IMR-90 (cell line): Measurements from ENCODE around the gene GSTO1. TPM values are rescaled to one million over a fixed set of nuclear protein-coding genes. Genes with fewer than 3 reads are reported as not detected.

Experiments used
- ATAC-seq: fragments of 200-7000 bp; cut with Tn5 transposase; 2 replicates; pipeline ENCODE4 v1.9.1; 2020; ENCODE audit warnings: low read depth, mild to moderate bottlenecking, moderate library complexity
- BruUV-seq: library from RNA; stranded (reverse); fragments of 400-500 nt; replicated peaks from 2 replicates; lab custom pipeline; 2021; lab: Mats Ljungman, UMichigan
- CTCF ChIA-PET: fragments of 300-600 bp; formaldehyde crosslinking; extraction: SDS; loops from one replicate; lab custom pipeline; 2021; ENCODE audit warnings: antibody characterized with exemption; lab: Yijun Ruan, JAX
- POLR2A ChIA-PET: fragments of 300-600 bp; sonication (Branson Sonifier 250); formaldehyde crosslinking; loops from one replicate; lab custom pipeline; 2022; ENCODE audit warnings: antibody characterized with exemption; ENCODE audit not compliant: unreplicated experiment; lab: Charles Lee
- DNase-seq: peaks from one replicate; pipeline ENCODE4 v3.0.0; 2013
- H2AFZ ChIP-seq: replicated peaks from 2 replicates; pipeline ENCODE3; 2013; ENCODE audit warnings: low read length, mild to moderate bottlenecking; ENCODE audit not compliant: poor library complexity
- H2AK5ac ChIP-seq: 2 replicates; pipeline ENCODE4 v1.6.1; 2013; ENCODE audit warnings: low read depth, low read length, inconsistent platforms
- H2AK9ac ChIP-seq: replicated peaks from 2 replicates; pipeline ENCODE3; 2013; ENCODE audit warnings: mild to moderate bottlenecking, low read depth, low read length, moderate library complexity; ENCODE audit not compliant: poor library complexity
- H2BK120ac ChIP-seq: 2 replicates; pipeline ENCODE4 v1.6.1; 2013; ENCODE audit warnings: low read depth, low read length, inconsistent platforms
- H2BK15ac ChIP-seq: 3 replicates; pipeline ENCODE4 v1.6.1; 2013; ENCODE audit warnings: low read depth, low read length, inconsistent platforms
- H2BK20ac ChIP-seq: 2 replicates; pipeline ENCODE4 v1.6.1; 2013; ENCODE audit warnings: low read depth, mild to moderate bottlenecking, inconsistent platforms, low read length, moderate library complexity
- H2BK5ac ChIP-seq: 2 replicates; pipeline ENCODE4 v1.6.1; 2013; ENCODE audit warnings: mild to moderate bottlenecking, low read depth, low read length, inconsistent platforms; ENCODE audit not compliant: poor library complexity, severe bottlenecking
- H3K14ac ChIP-seq: replicated peaks from 2 replicates; pipeline ENCODE4 v1.6.1; 2013; ENCODE audit warnings: low read depth, low read length, inconsistent platforms
- H3K18ac ChIP-seq: 2 replicates; pipeline ENCODE4 v1.6.1; 2013; ENCODE audit warnings: low read depth, low read length, control low read depth
- H3K23ac ChIP-seq: 2 replicates; pipeline ENCODE4 v1.6.1; 2013; ENCODE audit warnings: low read depth, low read length, inconsistent platforms
- H3K27ac ChIP-seq: 2 replicates; pipeline ENCODE4 v1.5.1; 2013; ENCODE audit warnings: mild to moderate bottlenecking, control low read depth, low read length; ENCODE audit not compliant: insufficient read depth
- H3K27me3 ChIP-seq: 2 replicates; pipeline ENCODE4 v1.6.1; 2013; ENCODE audit warnings: low read length; ENCODE audit not compliant: control insufficient read depth, insufficient read depth
- H3K36me3 ChIP-seq: 2 replicates; pipeline ENCODE4 v1.6.1; 2013; ENCODE audit warnings: low read length, mixed read lengths; ENCODE audit not compliant: control insufficient read depth, insufficient read depth
- H3K4ac ChIP-seq: 2 replicates; pipeline ENCODE4 v1.6.1; 2013; ENCODE audit warnings: low read depth, low read length, inconsistent platforms
- H3K4me1 ChIP-seq: 2 replicates; pipeline ENCODE4 v1.6.1; 2013; ENCODE audit warnings: low read length, mixed read lengths; ENCODE audit not compliant: control insufficient read depth, insufficient read depth
- H3K4me2 ChIP-seq: 2 replicates; pipeline ENCODE4 v1.6.1; 2013; ENCODE audit warnings: low read depth, mild to moderate bottlenecking, control low read depth, low read length, moderate library complexity
- H3K4me3 ChIP-seq: 2 replicates; pipeline ENCODE4 v1.5.1; 2013; ENCODE audit warnings: low read depth, mild to moderate bottlenecking, control low read depth, low read length, moderate library complexity; ENCODE audit not compliant: insufficient read depth
- H3K56ac ChIP-seq: 2 replicates; pipeline ENCODE4 v1.6.1; 2013; ENCODE audit warnings: low read length, inconsistent platforms; ENCODE audit not compliant: insufficient read depth; ENCODE audit errors: extremely low read depth
- H3K79me1 ChIP-seq, 2 experiments: 2 replicates each; pipeline ENCODE4 v1.6.1; 2013; ENCODE audit warnings: low read length in 2 of 2, inconsistent platforms in 1 of 2, low read depth in 1 of 2
- H3K9ac ChIP-seq: 2 replicates; pipeline ENCODE4 v1.6.1; 2013; ENCODE audit warnings: low read depth, low read length, control low read depth
- H3K9me1 ChIP-seq: 2 replicates; pipeline ENCODE4 v1.6.1; 2013; ENCODE audit warnings: low read length, inconsistent platforms; ENCODE audit not compliant: insufficient read depth
- H3K9me3 ChIP-seq: 2 replicates; pipeline ENCODE4 v1.6.1; 2013; ENCODE audit warnings: low read length; ENCODE audit not compliant: control insufficient read depth, insufficient read depth
- H4K20me1 ChIP-seq: 2 replicates; pipeline ENCODE4 v1.6.1; 2013; ENCODE audit warnings: low read length, inconsistent platforms; ENCODE audit not compliant: insufficient read depth
- H4K5ac ChIP-seq: 2 replicates; pipeline ENCODE4 v1.6.1; 2013; ENCODE audit warnings: mild to moderate bottlenecking, low read depth, low read length, control low read depth
- H4K8ac ChIP-seq, 2 experiments: 2 replicates each; pipeline ENCODE4 v1.6.1; 2013; ENCODE audit warnings: low read depth in 2 of 2, low read length in 2 of 2, control low read depth in 1 of 2, inconsistent platforms in 1 of 2
- H4K91ac ChIP-seq: 2 replicates; pipeline ENCODE4 v1.6.1; 2013; ENCODE audit warnings: low read depth, low read length, inconsistent platforms; ENCODE audit not compliant: insufficient read depth
- BHLHE40 ChIP-seq: fragments of 150-350 bp; IDR thresholded peaks from 2 replicates; pipeline ENCODE4 v1.6.1; 2016; ENCODE audit warnings: mild to moderate bottlenecking, low read depth, low read length
- CEBPB ChIP-seq: IDR thresholded peaks from 2 replicates; pipeline ENCODE4 v1.6.1; 2012; ENCODE audit warnings: low read depth, low read length, improper control_type of control experiment
- CTCF ChIP-seq: conservative IDR thresholded peaks from 2 replicates; pipeline ENCODE4 v1.5.1; 2012; ENCODE audit warnings: mild to moderate bottlenecking, low read depth, low read length, improper control_type of control experiment
- FOS ChIP-seq: fragments of 150-350 bp; IDR thresholded peaks from 2 replicates; pipeline ENCODE4 v1.6.1; 2016; ENCODE audit warnings: low read depth, low read length
- MAFK ChIP-seq: IDR thresholded peaks from 2 replicates; pipeline ENCODE4 v1.6.1; 2012; ENCODE audit warnings: low read depth, low read length, improper control_type of control experiment
- MAZ ChIP-seq: IDR thresholded peaks from 2 replicates; pipeline ENCODE4 v1.6.1; 2012; ENCODE audit warnings: low read depth, mild to moderate bottlenecking, low read length, improper control_type of control experiment, moderate library complexity, borderline replicate concordance
- MXI1 ChIP-seq: IDR thresholded peaks from 2 replicates; pipeline ENCODE4 v1.6.1; 2012; ENCODE audit warnings: low read depth, mild to moderate bottlenecking, low read length, moderate library complexity, borderline replicate concordance
- NFE2L2 ChIP-seq: fragments of 150-350 bp; IDR thresholded peaks from 2 replicates; pipeline ENCODE4 v1.6.1; 2016; ENCODE audit warnings: low read depth, mild to moderate bottlenecking, low read length
- POLR2A ChIP-seq: IDR thresholded peaks from 2 replicates; pipeline ENCODE4 v1.6.1; 2012; ENCODE audit warnings: mild to moderate bottlenecking, low read depth, low read length
- RAD21 ChIP-seq: IDR thresholded peaks from 2 replicates; pipeline ENCODE4 v1.6.1; 2012; ENCODE audit warnings: low read length, improper control_type of control experiment
- RCOR1 ChIP-seq: IDR thresholded peaks from 2 replicates; pipeline ENCODE4 v1.6.1; 2012; ENCODE audit warnings: mild to moderate bottlenecking, low read length, improper control_type of control experiment; ENCODE audit not compliant: insufficient replicate concordance
- RFX5 ChIP-seq: IDR thresholded peaks from 2 replicates; pipeline ENCODE4 v1.8.0; 2012; ENCODE audit warnings: low read depth, mild to moderate bottlenecking, low read length, moderate library complexity
- SMC3 ChIP-seq: fragments of 150-350 bp; IDR thresholded peaks from 2 replicates; pipeline ENCODE4 v1.6.1; 2016; ENCODE audit warnings: low read depth, mild to moderate bottlenecking, antibody characterized with exemption, low read length, moderate library complexity
- USF2 ChIP-seq: fragments of 150-350 bp; IDR thresholded peaks from 2 replicates; pipeline ENCODE4 v1.6.1; 2017; ENCODE audit warnings: mild to moderate bottlenecking, antibody characterized with exemption, low read length, low read depth
- WGBS, 2 experiments: methylation state at CpG; one replicate each; pipeline versions ENCODE4 v1.1.5 to v1.1.7; 2013; ENCODE audit warnings: missing lambda C conversion rate in 2 of 2; ENCODE audit not compliant: insufficient read length in 1 of 2; ENCODE audit errors: extremely low coverage in 2 of 2; 5-methylcytosine and 5-hydroxymethylcytosine counted together
- dilution Hi-C: fragments of 300-500 bp; cut with HindIII; formaldehyde crosslinking; loops from one replicate; pipeline ENCODE4 v1.14.3; 2018; ENCODE audit warnings: low sequenced_read_pairs; ENCODE audit not compliant: unreplicated experiment
- in situ Hi-C: fragments of 300-500 bp; cut with MboI; formaldehyde crosslinking; loops from 3 replicates; pipeline ENCODE4 v1.14.3; 2019; ENCODE audit warnings: low sequenced_read_pairs, inconsistent platforms, mixed read lengths
- intact Hi-C: fragments of 100-400 bp; cut with micrococcal nuclease; formaldehyde crosslinking; loops from 2 replicates; pipeline ENCODE4 v1.10.0; 2022
- polyA plus RNA-seq, 3 experiments: library from polyadenylated mRNA; depleted of rRNA; stranded (reverse); fragments of >200 nt; gene quantifications; 2 replicates each; pipeline ENCODE4 v1.2.3, GENCODE V29; 2012; ENCODE audit warnings: low replicate concordance in 1 of 3
- total RNA-seq: library from RNA; depleted of rRNA; stranded (reverse); fragments of >200 nt; gene quantifications from 2 replicates; pipeline ENCODE4 v1.2.3, GENCODE V29; 2012
- TF ChIP-seq, protein P1 (sequence below): fragments of 150-350 bp; IDR thresholded peaks from 2 replicates; pipeline ENCODE4 v1.6.1; 2016; ENCODE audit warnings: low read depth, mild to moderate bottlenecking, low read length, moderate library complexity, borderline replicate concordance

Gene GSTO1
- total and polyA plus RNA-seq, 2 of the 4 experiments (the other 2 are of a cell fraction): 186 to 258 TPM

DNA sequence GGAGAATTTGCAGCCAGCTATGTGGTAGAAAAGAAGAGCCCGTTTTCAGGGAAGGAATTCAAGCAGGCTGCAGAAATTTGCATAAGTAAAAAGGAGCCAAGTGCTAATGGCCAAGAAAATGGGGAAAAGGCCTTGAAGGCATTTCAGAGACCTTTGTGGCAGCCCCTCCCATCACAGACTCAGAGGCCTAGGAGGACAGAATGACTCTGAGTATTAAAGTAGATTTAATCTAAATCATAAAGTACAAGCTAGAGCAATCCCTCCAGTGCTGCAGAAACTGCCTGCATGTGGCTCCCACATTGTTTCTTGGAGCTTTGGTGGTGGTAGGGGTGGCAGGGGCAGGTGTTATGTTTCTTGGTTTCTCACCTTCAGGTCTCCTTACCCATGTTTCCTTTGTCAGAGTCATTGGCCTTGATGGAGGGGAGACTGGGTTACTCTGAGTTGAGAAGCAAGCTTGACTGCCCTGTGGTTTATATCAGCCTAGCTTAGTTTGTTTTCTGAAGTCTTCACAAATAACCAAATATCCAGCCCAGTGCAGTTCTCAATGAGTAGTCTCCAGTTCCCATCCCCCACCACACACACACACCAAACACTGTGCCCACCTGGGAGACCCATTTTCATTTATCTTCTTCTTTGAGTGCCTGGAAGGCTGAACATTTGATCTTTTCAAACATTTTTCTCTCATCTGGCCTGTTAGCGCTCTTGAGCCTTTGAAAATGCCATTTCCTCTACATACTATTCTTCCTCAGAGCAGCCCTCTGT is 49.1 kb downstream of the GSTO1 start:
- Histone ChIP-seq H4K8ac (no peak overlapping the region), H4K5ac (no peak overlapping the region), H3K56ac (no peak overlapping the region), H2BK120ac (no peak overlapping the region), H2AFZ (no peak overlapping the region), H2BK15ac (no peak overlapping the region), H3K18ac (no peak overlapping the region), H2AK9ac (no peak overlapping the region), H4K91ac (no peak overlapping the region; the same call in 1 of the 2 replicates), H3K4me1 (peaks cover 19% of the 10 kb centered on the region), H3K4me2 (no peak overlapping the region), H3K4me3 (no peak overlapping the region), H4K20me1 (peaks cover 9% of the 10 kb centered on the region), H2BK5ac (no peak overlapping the region), H3K9me1 (peaks cover 25% of the 10 kb centered on the region; the same call in 1 of the 2 replicates), H3K27ac (no peak overlapping the region), H2BK20ac (no peak overlapping the region), H3K4ac (no peak overlapping the region), H3K9ac (no peak overlapping the region), H3K14ac (no peak overlapping the region), H3K9me3 (no peaks in the 10 kb centered on the region), H3K36me3 (peaks cover 2% of the 10 kb centered on the region; the same call in 1 of the 2 replicates), H3K27me3 (no peaks in the 10 kb centered on the region), H3K23ac (no peak overlapping the region), H2AK5ac (no peak overlapping the region; the same call in 1 of the 2 replicates), H3K79me1 (peaks cover 3 to 38% of the 10 kb centered on the region in 2 experiments; a peak in 3 of 4 replicates)
- POLR2A ChIA-PET: no interaction called here
- DNase-seq (no peak), ATAC-seq (no peak)
- in situ Hi-C loops: no loop called here
- WGBS, 2 experiments: 17% methylated on average over 2 of the region's 2 CpGs; no CpG with 5 or more reads in 1 of the 2 experiments
- BruUV-seq: no TSS peak
- CTCF ChIA-PET: interaction anchor here (0.6 to 1.4 kb wide), 2 partner anchors 30 to 310 kb away, joined by 3 to 4 read pairs; no protein-coding TSS in a partner anchor
- intact Hi-C loops: no loop called here
- dilution Hi-C loops: no loop called here
- TF ChIP-seq CTCF (no peak), USF2 (no peak), MAZ (no peak), SMC3 (no peak), MAFK (no peak), MXI1 (no peak), BHLHE40 (no peak), CEBPB (no peak), NFE2L2 (no peak), RFX5 (no peak), RCOR1 (no peak), RAD21 (no peak), FOS (no peak), POLR2A (no peak)
- TF ChIP-seq, protein P1, sequence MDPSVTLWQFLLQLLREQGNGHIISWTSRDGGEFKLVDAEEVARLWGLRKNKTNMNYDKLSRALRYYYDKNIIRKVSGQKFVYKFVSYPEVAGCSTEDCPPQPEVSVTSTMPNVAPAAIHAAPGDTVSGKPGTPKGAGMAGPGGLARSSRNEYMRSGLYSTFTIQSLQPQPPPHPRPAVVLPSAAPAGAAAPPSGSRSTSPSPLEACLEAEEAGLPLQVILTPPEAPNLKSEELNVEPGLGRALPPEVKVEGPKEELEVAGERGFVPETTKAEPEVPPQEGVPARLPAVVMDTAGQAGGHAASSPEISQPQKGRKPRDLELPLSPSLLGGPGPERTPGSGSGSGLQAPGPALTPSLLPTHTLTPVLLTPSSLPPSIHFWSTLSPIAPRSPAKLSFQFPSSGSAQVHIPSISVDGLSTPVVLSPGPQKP: no peak
